GM18498 (cell line): ENCODE measurements around the gene TSSK6.

Experiments
- ATAC-seq: cut with Tn5 transposase; IDR thresholded peaks from one replicate; pipeline ENCODE4 v1.9.1; 2021; ENCODE audit warnings: mild to moderate bottlenecking, moderate library complexity; ENCODE audit not compliant: unreplicated experiment

TSSK6 gene

GRCh38 chr19:19465436-19466070 is 49.8 kb downstream of the TSSK6 start:
- ATAC-seq, result no peak

GRCh38 chr19:19464339-19465098 is 50.8 kb downstream of the TSSK6 start:
- no peak for ATAC-seq
